HEK293 (cell line): ENCODE results near the gene TOMT.

Experiments used
- HOXA7 ChIP-seq: sonication (generic); formaldehyde crosslinking; IDR thresholded peaks from 2 replicates; pipeline ENCODE4 v1.8.1; 2022; ENCODE audit warnings: missing genetic modification reagents, borderline replicate concordance
- IKZF3 ChIP-seq: fragments of 450-650 bp; IDR thresholded peaks from 2 replicates; pipeline ENCODE4 v1.5.0; 2018; ENCODE audit warnings: missing biosample characterization, mild to moderate bottlenecking, missing genetic modification characterization, moderate library complexity
- SCRT1 ChIP-seq: fragments of 450-650 bp; formaldehyde crosslinking; IDR thresholded peaks from 2 replicates; pipeline ENCODE4 v1.5.1; 2016; ENCODE audit warnings: missing biosample characterization, missing genetic modification characterization, borderline replicate concordance
- ZBTB21 ChIP-seq: fragments of 450-650 bp; formaldehyde crosslinking; IDR thresholded peaks from 2 replicates; pipeline ENCODE4 v1.5.1; 2017; ENCODE audit warnings: missing biosample characterization, missing genetic modification characterization
- ZNF112 ChIP-seq: fragments of 450-650 bp; formaldehyde crosslinking; IDR thresholded peaks from 2 replicates; pipeline ENCODE4 v1.5.0; 2017; ENCODE audit warnings: missing biosample characterization, missing genetic modification characterization
- ZNF324 ChIP-seq: fragments of 450-650 bp; formaldehyde crosslinking; IDR thresholded peaks from 2 replicates; pipeline ENCODE4 v1.5.1; 2016; ENCODE audit warnings: missing biosample characterization, missing genetic modification characterization
- ZNF341 ChIP-seq: fragments of 450-650 bp; formaldehyde crosslinking; IDR thresholded peaks from 2 replicates; pipeline ENCODE4; 2016; ENCODE audit warnings: low read depth, missing biosample characterization, missing genetic modification characterization
- ZNF404 ChIP-seq: fragments of 450-650 bp; formaldehyde crosslinking; IDR thresholded peaks from 2 replicates; pipeline ENCODE4 v1.5.1; 2017; ENCODE audit warnings: missing biosample characterization, missing genetic modification characterization
- TF ChIP-seq, protein P1 (sequence below): fragments of 450-650 bp; formaldehyde crosslinking; IDR thresholded peaks from 2 replicates; pipeline ENCODE4 v1.5.1; 2016; ENCODE audit warnings: missing biosample characterization, missing genetic modification characterization, low read depth

GRCh38 chr11:72111300-72112142, 5.8 kb downstream of the TOMT start:
- TF ChIP-seq ZNF112 (tag by site-specific recombination): no peak
- TF ChIP-seq SCRT1 (tag by site-specific recombination): no peak
- no peak for TF ChIP-seq ZBTB21 (tag by site-specific recombination)
- TF ChIP-seq, protein P1, sequence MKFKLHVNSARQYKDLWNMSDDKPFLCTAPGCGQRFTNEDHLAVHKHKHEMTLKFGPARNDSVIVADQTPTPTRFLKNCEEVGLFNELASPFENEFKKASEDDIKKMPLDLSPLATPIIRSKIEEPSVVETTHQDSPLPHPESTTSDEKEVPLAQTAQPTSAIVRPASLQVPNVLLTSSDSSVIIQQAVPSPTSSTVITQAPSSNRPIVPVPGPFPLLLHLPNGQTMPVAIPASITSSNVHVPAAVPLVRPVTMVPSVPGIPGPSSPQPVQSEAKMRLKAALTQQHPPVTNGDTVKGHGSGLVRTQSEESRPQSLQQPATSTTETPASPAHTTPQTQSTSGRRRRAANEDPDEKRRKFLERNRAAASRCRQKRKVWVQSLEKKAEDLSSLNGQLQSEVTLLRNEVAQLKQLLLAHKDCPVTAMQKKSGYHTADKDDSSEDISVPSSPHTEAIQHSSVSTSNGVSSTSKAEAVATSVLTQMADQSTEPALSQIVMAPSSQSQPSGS (tag by site-specific recombination): no peak
- no peak for TF ChIP-seq ZNF324 (tag by site-specific recombination)
- no peak for TF ChIP-seq HOXA7 (CRISPR knock-in tag)
- no peak for TF ChIP-seq ZNF404
- TF ChIP-seq IKZF3 (tag by site-specific recombination): no peak
- no peak for TF ChIP-seq ZNF341
